HG03064 (cell line): ENCODE results near the gene VEPH1.

ENCODE experiments used
- ATAC-seq: cut with Tn5 transposase; IDR thresholded peaks from one replicate; pipeline ENCODE4 v1.9.1; 2021; ENCODE audit warnings: low read depth; ENCODE audit not compliant: unreplicated experiment

Gene VEPH1

DNA sequence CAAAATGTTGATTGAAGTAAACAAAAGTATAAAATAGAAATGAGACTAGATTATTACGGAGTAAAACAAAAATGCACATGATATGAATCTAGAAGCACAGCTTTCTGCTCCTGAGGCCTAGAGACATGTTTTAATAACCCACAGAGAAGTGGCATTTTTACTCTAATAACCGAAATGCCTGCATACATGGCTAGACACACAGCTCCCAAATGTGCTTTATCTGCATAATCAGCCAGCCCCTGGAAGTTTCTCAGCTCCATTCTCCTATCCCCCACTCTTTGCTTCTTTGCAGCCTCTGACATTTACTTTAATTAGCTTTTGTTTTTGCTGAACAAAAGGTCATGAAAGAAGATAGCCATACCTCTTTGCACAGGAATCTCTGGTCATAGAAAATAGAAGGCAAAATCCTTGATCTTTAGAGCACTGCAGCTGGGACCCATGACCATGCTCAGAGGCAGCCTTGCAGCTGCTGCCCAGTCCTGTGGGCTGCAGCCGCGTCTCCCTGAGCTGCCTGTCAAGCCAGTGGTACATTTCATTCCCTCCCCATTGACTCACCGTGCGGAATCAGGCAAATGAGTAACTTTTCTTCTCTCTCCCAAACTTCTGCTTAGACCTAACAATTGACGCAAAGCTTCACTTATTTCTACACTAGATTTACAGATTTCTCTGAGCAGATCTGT lies at the start of gene VEPH1:
TSS of gene VEPH1 (minus strand) at position 501 of the 680 bp plus-strand sequence. CDS start 8,067 bp downstream, outside the sequence.
- ATAC-seq, result no peak

DNA sequence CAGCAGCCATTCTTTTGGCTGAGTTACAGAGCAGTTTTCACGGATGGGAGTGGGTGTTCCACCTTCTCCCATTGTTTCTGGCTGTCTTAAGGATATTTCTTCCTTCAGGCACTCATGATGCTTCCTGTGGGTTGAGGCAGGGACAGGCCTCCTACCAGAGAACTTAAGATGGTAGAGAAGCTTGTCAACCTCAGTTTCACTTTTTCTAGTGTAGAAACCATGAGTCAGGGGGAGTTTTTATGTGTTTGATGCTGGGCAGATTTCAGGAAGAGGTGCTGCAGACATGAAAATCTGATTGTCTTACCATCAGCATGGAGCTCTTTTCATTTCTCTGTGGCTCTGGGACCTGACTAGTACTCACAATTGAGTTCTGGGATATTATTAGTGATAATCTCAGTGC lies 48.7 kb upstream of the VEPH1 start:
- no peak for ATAC-seq

- no peak for ATAC-seq
Observed at GRCh38 chr3:157549498-157549897, 46.3 kb upstream of the VEPH1 start.

GRCh38 chr3:157544501-157545130 lies 41.4 kb upstream of the VEPH1 start:
- no peak for ATAC-seq

- ATAC-seq, result no peak
Observed at GRCh38 chr3:157543501-157544035, 40.4 kb upstream of the VEPH1 start.

DNA sequence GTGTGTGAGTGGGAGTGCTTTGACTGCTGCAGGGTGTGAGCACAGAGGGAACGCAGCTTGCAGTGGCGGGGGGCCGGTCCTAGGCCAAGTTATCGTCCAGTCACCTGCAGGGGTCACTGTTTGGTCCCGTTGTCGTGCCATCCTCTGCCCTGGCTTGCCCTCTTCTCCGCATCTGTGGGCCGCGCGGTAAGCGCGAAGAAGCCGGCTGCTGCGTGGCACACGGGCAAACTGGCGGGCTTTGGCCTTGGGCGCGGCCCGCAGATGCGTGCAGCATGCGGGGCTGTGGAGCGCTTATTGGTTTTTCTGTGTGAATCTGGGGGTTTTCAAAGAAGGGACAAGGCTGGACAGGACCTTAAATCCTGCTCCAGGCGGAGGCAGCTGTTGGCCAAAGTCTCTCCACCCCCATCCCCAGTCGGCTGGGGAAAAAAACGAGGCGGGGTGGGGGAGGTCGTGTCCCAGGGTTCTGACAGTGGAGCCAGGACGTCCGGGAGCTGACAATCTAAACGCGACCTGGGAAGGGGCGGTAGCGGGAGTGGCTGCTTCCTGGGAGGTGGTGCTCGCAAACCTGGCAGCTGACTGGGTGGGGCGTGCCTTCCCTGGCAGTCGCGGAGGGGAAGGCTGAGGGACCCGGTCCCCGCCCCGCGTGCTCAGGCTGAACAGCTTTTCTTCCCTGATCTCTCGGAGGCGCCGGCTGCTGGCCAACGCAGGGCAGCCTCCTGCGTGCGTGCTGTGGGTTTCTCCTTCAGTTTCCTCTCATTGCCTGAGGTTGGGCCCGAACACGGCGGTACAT lies 39.7 kb upstream of the VEPH1 start:
- no peak for ATAC-seq

GRCh38 chr3:157541506-157542236 lies 38.5 kb upstream of the VEPH1 start:
- ATAC-seq, result no peak

GRCh38 chr3:157540656-157541055 lies 37.4 kb upstream of the VEPH1 start:
- no peak for ATAC-seq

DNA sequence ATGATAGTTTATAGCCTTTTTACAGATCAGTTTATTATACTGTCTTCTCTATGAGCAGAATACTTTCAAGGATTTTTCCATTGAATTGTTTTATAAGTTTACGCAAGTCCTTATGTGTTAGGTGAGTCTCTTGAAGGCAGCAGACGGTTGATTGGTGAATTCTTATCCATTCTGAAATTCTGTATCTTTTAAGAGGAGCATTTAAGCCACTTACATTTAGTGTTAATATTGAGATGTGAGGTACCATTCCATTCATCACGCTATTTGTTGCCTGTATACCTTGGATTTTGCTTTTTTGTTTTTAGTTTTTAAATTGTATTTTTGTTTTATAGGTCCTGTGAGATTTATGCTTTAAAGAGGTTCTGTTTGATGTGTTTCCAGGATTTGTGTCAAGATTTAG lies 32.5 kb upstream of the VEPH1 start:
- no peak for ATAC-seq

DNA sequence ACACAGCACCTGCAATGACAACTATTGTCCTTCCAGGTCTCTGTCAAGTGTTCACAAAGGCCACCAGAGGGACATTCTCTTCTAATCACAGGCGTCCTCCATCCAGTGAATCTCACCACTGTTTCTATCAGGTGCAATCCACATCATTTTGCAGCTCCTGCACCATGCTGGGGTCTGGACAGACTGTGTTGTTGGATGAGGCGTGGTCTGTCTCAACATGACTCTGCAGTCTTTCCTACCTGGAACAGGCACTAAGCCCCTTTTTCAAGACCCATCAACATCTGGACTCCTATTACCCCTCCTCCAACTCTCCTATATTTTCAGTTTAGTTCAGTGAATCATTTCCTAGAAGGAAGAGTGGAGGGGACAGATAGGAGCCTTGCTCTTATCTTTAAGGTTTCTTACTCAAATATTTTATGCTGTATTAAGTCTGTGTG lies 31.5 kb upstream of the VEPH1 start:
- ATAC-seq, result no peak

DNA sequence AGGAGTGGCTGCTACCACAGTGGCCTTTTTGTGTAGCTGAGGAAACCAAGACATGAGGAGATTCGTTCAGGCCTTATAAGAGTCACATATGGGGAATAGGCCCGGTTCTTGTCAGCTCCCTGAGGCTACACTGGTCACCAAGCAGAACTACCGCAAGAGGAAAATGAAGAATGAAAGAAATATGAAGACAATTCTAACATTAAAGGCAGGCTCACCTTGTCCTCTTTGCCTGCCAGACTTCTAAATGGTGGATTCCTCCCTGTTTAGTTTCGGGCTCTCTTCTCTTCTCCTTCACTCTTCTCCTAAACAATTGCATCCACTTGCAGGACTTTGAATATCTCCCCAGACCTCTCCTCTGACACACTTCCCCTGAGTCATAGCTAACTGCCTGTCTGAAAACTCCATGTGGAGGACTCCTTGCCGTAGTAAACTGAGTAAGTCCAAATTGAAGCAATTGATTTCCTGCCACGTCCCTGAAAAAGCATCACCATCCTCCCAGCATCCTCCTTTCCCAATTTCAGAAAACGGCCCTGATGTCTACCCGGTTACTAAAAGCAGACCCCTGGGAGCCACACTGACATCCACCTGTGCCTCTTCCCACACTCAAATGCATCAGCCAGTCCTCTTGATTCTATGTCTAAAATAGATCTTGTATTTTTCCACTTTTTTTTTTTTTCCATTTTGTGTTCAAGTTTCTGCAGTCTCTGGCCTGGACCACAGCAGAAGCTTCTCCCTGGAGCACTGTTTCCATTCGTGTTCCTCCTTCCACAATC lies 30.3 kb upstream of the VEPH1 start:
- no peak for ATAC-seq

- peak; percentile 75 for ATAC-seq
Observed at GRCh38 chr3:157532529-157533297, 29.5 kb upstream of the VEPH1 start.

- ATAC-seq, result no peak
Observed at GRCh38 chr3:157531771-157532170, 28.6 kb upstream of the VEPH1 start.

- no peak for ATAC-seq
Observed at GRCh38 chr3:157531301-157531660, 28.1 kb upstream of the VEPH1 start.

DNA sequence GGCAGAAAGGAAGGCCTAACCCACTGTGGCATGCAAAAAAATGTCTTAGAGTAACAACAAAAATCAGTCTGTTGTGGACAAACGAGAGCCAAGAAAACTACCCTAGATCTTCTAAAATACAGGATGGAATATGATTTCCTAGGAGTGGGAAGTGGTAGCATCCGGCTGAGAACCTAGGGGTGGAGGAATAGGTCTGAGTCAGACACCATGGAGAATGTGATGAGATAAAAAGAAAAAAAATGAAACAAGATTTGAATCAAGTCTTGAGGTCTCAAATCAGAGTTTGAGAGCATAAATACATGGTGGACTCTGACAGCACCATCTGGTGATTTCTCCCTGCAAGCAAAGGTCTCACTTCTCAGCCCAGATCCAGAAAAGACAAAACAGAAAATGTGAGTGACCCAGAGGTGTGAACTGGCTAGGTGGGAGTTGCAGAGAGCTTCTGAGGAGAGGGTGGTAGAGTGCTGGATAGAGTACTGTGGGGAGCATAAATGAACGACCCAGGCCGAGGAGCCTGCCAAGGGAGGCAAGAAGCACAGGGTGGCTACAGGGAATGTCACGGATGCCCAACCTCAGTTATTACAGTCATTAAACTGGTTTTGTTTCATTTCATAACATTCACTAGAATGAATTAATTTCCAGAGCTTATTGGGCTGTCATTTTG lies 27.6 kb upstream of the VEPH1 start:
- no peak for ATAC-seq

- no peak for ATAC-seq
Observed at GRCh38 chr3:157529751-157530150, 26.5 kb upstream of the VEPH1 start.

DNA sequence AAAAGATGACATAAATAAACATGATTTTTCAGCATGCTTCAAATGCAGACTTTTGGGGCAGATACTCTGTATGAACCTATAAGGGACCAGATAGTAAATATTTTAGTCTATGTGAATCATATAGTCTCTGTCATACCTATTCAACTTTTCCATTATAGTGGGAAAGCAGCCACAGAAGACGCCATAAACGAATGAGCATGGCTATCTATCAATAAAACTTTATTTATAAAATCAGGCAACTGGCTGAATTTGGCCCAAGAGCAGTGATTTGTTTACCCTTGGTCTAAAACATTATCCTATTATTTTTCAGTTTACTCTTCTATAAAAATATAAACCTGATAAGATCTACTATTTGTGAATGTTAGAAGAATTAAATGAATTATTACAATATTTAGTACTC lies 25.9 kb upstream of the VEPH1 start:
- ATAC-seq, result no peak

- ATAC-seq, result no peak
Observed at GRCh38 chr3:157527131-157527881, 24.1 kb upstream of the VEPH1 start.
